A172 (cell line): ENCODE data around the gene SMIM29. TPM values are rescaled to one million over a fixed set of nuclear protein-coding genes. Genes with fewer than 3 reads are reported as not detected.

ENCODE experiments used
- DNase-seq: peaks from one replicate; pipeline ENCODE4 v3.0.0-alpha.2; 2015; ENCODE audit warnings: low spot score
- total RNA-seq: library from RNA; depleted of rRNA; stranded (reverse); fragments of >200 nt; shearing (Covaris generic); gene quantifications from 2 replicates; pipeline ENCODE4 v1.2.3, GENCODE V29; 2014

Gene SMIM29
- total RNA-seq, 1 experiment from 2014 or later, result 70.8 TPM

DNA sequence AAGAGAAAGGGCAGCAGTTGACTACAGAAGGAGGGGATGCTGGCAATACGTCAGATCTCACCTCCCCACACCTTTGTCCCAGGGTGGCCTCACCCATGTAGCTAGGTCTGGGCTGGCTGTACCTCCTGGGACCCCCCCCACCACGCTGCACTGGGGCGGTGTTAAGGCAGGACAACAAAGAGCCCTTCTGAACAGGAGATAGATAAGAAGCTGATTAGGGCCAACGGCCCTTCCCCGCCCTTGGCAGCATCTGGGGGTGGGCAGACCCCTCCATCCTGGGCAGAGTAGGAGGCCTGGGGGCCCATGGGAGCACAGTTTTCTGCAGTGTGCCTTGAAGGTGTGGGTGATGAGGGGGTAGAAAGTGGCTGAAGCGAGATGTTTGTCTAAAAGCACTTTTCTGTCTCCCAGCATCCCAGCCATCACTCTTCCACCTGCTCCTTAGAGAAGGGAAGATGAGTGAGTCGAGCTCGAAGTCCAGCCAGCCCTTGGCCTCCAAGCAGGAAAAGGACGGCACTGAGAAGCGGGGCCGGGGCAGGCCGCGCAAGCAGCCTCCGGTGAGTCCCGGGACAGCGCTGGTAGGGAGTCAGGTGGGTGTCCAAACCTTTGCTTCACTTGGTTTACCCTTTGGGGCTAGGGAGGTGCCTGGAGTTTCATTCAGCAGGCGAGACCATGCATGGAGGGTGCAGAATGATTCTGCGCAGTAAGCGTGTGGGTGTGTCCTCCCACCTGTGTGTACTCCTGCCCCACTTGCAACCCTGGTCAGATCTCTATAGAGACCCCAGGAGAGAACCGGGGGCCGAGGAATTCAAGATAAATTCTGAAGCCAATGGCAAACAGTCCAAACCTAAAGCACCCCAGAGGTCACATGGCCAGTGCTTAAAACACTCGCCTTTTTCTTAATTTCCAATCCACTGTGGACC lies 8.2 kb downstream of the SMIM29 start:
- no peak for DNase-seq

DNA sequence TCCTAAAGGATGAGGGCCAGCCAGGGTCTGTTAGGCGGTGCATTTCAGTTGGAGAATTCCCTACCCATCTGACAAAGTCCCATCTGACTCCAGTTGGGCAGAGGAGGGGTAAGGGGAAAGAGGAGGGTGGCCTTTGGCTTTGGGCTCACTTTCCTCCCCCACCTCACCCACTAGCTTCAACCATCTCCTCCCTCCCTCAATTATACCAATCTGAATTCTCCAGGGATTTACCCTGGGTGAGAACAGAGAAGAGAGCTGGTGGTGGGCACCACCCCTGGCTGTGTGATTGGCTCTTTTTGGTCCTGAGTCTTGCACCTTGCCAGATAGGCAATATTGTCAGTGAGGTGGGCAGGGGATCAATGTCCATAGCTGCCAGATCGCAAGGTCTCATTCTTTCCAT lies 8.9 kb downstream of the SMIM29 start:
- DNase-seq, result no peak

DNA sequence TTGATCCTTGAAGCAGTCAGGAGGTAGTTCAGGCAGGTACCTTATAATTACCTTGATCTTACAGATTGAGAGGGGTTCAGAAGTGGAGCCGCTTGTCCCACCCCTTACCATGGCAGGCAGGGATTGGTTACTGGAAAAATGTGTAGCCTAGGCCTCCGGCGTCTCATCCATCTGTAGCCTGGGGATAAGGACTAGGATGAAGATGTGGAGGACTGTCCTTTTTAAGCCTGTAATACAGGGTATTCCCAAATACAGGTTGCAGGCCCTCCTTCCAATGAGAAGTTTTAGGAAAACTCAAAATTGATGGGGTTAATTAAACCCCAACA lies 9.3 kb downstream of the SMIM29 start:
- no peak for DNase-seq

DNA sequence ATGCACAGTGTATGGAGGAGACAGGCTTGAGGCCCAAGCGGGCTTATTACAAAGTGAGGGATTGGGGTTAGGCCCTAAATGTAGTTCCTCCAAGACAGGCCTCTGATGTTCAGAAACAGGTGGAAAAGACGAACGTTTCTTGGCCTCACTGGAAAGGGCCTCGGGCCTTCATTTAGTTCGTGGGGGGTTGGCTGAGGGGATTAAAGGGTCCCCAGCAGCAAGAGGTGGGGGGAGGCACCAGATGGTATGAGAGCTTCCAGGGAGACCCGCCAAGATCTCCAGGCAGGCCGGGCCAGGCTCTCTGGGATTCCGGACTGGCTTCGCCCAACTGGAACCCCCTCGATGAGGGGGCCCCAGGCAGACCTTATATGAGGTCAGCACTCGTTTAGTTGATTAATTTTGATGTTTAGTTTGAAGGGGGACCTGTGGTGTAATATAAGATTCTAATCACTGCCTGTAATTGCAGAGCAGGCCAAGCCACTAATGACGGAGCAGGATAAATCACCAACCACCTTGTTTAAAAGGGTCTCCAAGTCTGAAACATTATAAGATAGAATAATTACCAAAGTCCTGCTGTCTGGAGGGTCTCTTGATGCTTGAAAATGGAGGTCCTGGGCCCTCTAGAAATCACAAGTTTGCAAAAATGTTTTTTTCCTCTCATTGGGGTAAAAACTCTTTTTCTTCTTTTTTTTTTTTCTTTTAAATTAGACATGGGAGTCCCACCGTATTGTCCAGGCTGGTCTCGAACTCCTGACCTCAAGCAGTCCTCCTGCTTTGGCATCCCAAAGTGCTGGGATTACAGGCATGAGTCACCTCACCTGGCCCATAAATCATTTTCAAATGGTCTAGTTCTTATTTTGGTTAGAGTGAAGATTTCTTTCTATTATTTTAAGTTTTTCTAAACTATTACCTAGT lies 10.0 kb downstream of the SMIM29 start:
- no peak for DNase-seq

DNA sequence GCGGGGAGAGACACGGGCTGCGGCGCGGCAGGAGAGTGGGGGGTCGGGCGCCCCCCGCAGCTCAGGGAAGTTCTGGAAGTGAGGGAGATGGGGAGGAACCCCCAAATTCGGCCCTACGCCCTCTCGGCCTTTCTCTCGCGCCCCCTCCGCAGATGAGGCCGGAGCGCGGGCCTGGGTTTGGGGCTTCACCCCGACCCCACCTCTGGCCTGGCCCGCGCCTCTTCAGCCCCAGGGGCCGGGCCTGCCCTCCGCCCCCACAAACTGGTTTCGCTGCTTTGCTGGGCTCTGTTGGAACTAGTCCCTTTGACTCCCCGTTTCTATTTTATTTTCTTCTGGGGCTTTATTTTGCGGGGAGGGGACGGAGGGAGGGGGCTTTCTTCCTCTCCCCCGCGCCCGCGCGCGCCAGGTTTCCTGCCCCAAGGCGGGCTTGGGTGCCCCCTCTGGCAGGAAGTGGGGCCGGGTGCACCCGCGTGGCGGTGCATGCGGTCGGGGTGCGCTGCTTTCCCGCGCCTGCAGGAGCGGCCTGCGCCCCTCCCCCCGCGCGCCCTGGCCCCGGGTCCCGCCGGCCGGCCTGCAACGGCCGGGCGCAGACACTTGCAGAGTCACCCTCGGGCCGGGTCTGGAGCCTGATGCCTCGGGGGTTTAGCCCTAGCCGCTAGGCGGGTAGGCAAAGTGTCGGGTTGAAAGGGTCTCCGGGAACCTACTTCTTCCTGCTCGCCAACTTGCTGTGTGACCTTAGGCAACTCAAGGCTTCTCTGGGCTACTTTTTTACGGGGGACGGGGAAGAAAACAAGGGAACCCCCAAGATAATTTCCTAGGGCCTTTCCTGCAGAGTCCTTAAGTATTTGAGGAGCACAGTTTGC lies 10.9 kb downstream of the SMIM29 start:
- no peak for DNase-seq

DNA sequence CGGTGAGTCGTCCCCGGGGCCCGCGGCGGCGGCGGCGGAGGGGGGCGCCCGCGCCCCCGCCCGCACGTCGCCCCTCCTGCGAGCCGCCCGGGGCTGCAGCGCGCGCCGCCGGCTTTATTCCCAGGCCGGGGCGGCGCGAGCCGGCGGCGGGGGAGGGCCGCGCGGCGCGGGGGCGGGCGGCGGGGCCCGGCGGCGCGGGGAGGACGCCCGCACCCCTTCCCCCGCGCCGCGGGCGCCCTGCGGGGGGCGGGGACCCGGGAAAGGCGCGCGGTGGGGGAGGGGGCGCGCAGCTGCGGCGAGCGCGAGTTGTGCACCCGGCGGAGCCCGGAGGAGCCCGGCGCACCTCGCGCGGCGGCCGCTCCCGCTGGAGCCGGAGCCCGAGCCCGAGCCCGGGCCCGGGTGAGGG lies 11.5 kb downstream of the SMIM29 start:
- no peak for DNase-seq

DNA sequence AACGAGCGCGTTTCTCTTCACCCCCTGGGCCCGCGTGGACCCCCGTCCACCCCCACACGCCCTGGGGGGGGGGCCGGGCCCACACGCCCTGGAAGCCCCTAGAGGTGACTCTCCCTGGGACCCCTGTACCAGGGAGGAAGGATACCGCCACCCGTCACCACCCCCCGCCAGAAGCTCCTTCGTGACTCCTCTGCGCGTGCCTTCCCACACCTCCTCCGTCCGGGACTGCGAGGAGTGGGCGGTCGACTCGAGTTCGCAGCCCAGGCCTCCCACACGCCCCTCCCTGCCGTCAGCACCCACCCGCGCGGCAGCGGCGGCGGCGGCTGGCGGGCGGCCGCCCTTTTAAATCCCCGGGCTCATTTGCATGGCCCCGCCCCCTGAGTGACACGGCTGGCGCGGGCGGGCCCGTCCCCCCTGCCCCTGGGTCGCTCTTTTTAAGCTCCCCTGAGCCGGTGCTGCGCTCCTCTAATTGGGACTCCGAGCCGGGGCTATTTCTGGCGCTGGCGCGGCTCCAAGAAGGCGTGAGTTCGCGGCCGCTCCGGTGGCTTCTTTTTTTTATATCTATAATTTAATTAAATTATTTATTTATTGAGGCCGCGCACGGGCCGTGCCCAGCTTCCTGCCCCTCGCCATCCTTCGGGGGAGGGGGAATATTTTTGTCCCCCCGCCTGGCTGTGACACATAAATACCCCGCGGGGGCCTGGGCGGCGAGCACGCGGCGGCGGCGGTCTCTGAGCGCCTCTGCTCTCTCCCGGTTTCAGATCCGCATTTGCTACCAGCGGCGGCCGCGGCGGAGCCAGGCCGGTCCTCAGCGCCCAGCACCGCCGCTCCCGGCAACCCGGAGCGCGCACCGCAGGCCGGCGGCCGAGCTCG lies 12.1 kb downstream of the SMIM29 start, which contains the start of gene HMGA1:
HMGA1 (plus strand) TSS at position 431 of the 873 bp plus-strand sequence. CDS start 3,908 bp downstream, outside the sequence.
- peak; percentile 63 for DNase-seq

DNA sequence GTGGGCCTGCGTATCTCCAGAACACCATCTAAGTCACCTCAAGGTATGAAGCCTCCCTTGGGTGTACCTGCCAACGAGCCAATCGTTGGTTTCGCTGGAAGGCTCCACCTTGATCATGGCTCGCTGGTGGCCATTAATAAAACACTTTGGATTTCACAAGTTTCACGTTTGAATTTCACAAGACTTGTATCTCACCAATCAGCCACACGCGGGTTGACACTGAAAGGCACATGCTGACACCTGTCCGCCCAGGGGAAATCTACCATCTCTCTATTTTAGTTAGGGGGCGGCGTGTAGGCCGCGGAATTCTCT lies 12.7 kb downstream of the SMIM29 start:
- no peak for DNase-seq

DNA sequence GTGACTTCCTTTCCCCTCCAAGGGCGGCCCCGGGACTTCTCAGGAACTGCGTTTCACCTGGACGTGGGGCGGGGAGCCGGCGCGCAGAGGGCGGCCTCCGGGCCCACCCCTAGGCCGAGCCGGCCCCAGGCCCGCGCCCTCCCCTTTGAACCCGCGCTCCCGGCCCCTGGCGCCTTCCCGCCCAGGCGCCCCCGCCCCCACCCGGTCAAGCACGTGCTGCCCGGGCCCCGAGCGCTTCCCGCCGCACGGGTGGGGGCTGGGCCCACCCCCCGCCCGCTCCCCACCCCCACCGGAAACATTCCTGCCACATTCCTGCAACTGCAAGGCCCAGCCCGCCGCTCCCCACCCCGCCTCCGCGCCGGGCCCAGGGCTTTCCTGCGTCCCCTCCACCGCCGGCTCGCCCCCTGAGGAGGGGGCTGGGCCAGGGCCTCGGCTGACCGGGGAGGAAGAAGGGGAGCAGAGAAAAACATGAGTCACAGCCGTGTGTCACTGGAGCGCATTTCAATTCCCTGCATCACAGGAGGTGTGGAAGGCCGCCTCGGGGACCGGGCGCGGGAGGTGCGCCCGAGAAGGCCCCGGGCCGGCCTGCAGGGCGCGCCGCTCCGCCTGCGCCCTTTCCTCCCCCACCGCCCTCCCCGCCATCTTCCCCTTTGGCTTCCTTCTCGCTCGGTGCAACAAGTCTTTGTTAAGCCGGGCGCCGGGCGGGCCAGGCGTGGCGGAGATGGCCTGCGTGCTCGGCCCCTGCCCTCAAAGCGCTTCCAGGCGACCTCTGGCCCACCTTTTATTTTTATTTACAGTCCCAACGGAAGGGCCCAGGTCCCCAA lies 13.3 kb downstream of the SMIM29 start:
- DNase-seq, result peak; percentile 63

DNA sequence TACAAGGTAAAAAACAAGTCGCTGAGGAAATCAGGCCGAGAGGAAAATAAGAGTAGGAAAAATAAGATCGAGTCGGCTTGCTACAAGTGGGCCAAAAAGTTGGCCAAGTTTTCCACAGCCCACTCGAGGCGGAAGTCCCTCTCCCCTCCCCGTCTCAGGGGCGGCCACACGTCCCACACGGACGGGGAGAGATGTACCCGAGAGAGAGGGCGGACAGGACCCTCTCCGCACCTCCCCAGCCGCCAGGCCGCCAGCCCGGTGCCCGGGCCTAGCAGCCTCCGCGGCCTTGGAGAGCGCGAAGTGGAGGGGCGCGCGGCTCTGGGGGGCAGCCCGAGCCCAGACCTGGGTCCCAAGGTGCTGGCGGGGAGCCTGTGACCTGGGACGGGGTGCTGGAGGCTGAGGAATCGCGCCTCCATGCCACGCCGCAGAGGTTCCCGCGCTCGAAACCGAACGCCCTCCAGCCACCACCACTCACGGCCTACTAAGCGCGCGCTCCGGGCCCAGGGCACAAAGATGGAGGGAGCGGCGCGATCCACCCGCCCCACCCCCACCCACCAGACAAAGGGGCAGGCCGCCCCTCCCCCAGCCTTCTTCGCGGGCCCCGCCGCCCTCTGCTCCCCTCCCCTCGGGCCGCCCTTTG lies 14.0 kb downstream of the SMIM29 start:
- no peak for DNase-seq

DNA sequence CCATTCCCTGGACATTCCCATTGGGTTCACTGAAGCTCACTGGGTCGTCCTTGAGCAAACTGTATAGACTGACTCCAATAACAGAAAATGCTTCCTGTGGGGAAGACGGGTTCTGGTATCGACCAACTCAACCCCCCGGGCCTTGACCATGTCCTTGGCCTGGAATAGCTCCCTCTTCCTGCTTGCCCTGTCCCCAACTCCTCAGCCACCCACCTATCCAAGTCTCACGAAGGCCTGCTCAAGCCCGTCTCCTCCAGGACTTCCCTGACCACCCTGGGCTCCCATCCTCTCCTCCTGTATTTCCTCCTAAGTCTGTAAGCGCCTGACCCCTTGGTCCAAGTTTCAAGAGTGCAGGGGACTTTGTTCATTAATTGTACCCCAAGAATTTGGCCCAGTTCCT lies 14.9 kb downstream of the SMIM29 start:
- DNase-seq, result no peak

DNA sequence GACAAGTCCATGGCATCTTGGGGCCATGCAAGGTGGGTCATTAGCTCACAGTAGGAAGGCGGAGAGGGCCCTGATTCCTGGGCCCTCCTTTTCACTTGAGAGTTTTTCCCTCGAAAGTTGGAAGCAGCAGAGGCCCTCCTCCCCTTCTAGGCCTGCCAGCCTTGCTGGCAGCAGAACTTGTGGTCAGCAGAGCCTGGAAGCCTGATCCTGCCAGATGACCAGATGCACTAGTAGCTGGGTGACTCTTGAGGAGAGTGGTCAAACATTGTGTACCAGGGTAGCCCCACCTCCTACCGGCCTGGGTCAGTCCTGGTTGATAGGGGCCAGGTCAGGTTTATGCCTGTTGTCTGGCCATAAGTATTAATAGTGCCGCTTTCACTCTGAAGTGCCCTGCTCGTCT lies 15.9 kb downstream of the SMIM29 start:
- DNase-seq, result no peak

DNA sequence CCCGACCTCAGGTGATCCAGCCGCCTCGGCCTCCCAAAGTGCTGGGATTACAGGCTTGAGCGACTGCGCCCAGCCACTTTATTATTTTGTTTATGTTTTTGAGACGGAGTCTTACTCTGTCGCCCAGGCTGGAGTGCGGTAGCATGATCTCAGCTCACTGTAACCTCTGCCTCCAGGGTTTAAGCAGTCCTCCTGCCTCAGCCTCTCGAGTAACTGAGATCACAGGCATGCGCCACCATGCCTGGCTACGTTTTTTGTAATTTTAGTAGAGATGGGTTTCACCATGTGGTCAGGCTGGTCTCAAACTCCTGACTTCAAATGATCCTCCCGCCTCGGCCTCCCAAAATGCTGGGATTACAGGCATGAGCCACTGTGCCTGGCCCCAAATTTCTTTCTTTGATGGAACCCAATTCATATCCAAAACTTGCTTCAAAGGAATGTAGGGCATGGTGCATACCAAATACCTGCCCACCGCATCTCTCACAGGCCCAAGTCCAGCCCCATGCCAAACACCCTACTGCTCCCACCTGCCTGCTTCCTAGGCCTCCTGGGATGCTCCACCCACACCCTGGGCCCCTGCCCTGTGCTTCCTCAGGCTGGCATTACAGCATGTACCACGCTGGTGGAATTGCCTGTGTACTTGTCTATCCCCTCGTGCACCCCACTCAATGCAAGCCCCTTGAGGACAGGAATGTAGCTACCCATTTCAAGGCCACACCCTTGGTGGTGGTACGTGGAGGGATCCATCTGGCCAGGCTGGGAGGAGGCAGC lies 17.1 kb downstream of the SMIM29 start:
- DNase-seq, result no peak

DNA sequence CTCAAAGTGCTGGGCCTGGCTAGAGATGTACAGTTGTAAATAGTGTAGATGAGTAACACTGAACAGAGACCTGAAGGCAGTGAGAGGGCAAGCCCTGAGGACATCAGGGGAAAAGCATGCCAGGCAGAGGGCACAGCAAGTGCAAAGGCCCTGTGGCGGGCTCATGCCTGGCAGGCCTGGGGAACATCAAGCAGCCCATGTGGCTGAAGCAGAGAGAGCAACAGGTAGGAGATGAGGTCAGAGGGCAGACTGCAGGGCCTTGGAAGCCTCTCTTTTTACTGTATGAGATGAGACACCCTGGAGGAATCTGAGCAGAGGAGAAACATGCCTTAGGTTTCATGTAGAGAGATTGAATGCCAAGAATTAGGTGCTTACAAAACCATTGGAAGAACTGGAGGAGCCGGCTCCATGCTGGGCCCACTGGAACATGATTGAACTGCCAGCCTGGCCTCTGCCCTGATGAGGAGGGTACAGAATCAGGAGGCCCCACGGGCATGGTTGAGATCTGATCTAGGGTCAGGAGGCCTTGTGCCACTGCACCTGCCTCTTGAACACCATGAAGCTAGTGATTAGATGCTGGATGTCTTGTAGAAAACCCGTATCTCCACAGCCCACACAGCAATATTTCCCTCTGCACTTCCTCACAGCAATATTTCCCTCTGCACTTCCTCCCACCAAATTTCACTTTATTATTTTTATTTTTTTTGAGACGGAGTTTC lies 18.0 kb downstream of the SMIM29 start:
- no peak for DNase-seq

DNA sequence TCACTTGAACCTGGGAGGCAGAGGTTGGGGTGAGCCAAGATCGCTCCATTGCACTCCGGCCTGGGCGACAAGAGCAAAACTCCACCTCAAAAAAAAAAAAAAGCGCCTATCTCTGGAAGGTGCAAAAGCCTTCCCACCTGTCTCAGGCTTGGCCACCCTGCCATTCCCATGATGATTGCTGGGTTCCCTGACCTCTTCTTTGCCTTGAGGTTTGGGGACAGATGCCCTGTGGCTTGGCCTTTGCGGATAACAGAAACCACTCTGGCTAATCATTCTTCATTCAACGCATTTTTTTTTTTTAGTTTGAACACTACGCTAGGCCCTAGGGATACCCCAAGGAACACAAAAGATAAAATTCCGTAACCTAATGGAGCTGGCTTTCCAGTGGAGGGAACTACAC lies 18.9 kb downstream of the SMIM29 start:
- DNase-seq, result no peak

DNA sequence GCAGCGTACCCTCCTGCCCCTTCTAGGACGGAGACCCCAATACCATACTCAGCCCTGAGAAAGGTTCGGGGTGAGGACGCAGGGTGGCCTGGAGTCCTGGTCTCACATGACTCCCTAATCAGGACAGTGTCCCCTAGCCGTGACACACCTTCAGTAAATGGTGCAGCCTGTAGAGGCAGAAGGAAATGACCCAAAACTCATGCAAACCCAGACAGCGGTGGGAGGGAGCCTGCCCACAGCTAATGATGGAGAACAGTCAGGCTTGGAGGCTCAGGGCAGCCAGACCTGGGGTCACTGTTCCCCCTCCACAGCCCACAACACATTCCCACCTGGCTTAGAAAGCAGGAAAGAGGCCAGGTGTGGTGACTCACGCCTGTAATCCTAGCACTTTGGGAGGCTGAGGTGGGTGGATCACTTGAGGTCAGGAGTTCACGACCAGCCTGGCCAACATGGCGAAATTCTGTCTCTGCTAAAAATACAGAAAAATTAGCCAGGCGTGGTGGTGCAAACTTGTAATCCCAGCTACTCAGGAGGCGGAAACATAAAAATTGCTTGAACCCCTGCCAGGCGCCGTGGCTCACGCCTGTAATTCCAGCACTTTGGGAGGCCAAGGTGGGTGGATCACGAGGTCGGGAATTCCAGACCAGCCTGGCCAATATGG lies 20.9 kb downstream of the SMIM29 start:
- DNase-seq, result no peak
